Measurements from ENCODE around the gene SYT5. TPM values are rescaled to one million over a fixed set of nuclear protein-coding genes. Genes with fewer than 3 reads are reported as not detected.
"Not testable (repeated sequence)": the region's sequence is repeated elsewhere in the genome, so short reads cannot be mapped to it uniquely, and the experiment has no call there.

The SYT5 gene
- total RNA-seq, 1 donor from 2014 or later = not detected

DNA sequence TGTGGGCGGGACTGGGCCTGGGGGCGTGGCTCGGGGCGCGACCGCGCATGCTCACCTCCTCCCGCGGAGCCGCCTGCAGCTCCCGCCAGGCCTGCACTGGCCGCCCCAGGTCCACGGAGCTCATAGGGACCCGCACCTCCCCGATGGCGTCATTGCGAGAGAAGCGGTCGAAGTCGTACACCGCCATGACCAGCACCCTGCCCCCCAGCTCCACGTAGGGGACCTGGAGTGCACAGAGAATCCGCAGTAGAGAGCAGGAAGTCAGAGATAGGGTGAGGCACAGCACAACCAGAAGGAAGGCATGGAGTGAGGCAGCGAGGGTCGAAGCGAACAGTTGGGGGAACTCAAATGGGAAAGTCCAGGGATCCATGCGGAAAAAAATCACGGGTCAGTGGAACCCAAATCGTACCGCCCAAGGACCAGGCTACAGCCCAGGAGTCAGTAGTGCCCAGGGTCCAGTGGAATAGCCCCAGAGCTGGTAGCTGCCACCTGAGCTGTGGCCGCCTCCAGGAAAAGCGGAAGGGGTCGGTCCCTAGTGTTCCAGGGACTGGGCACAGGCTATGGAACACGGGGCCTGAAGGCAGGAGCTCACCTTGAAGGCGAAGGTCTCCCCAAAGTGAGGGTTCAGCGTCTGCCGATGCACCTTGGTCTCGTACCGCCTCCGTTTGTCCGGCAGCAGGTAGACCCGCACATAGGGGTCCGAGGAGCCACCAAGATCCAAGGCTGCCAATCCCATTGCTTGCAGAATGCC lies 4.8 kb downstream of the SYT5 start:
- Histone ChIP-seq H3K4me1 (peaks cover 3 to 6% of the 10 kb centered on the region in 2 donors), H3K36me3 (no peaks in the 10 kb centered on the region), H3K27me3 (peaks cover 38% of the 10 kb centered on the region), H3K27ac (no peak overlapping the region), H3K4me3 (no peak overlapping the region), H3K9me3 (no peaks in the 10 kb centered on the region)
- intact Hi-C loops (cut with DNase I) = no loop called here
- DNase-seq (ENCODE audit: low spot score in 2 of 2) = no peak
- TF ChIP-seq, protein P1, sequence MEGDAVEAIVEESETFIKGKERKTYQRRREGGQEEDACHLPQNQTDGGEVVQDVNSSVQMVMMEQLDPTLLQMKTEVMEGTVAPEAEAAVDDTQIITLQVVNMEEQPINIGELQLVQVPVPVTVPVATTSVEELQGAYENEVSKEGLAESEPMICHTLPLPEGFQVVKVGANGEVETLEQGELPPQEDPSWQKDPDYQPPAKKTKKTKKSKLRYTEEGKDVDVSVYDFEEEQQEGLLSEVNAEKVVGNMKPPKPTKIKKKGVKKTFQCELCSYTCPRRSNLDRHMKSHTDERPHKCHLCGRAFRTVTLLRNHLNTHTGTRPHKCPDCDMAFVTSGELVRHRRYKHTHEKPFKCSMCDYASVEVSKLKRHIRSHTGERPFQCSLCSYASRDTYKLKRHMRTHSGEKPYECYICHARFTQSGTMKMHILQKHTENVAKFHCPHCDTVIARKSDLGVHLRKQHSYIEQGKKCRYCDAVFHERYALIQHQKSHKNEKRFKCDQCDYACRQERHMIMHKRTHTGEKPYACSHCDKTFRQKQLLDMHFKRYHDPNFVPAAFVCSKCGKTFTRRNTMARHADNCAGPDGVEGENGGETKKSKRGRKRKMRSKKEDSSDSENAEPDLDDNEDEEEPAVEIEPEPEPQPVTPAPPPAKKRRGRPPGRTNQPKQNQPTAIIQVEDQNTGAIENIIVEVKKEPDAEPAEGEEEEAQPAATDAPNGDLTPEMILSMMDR (IDR thresholded peaks at IDR 0.05) = no peak

DNA sequence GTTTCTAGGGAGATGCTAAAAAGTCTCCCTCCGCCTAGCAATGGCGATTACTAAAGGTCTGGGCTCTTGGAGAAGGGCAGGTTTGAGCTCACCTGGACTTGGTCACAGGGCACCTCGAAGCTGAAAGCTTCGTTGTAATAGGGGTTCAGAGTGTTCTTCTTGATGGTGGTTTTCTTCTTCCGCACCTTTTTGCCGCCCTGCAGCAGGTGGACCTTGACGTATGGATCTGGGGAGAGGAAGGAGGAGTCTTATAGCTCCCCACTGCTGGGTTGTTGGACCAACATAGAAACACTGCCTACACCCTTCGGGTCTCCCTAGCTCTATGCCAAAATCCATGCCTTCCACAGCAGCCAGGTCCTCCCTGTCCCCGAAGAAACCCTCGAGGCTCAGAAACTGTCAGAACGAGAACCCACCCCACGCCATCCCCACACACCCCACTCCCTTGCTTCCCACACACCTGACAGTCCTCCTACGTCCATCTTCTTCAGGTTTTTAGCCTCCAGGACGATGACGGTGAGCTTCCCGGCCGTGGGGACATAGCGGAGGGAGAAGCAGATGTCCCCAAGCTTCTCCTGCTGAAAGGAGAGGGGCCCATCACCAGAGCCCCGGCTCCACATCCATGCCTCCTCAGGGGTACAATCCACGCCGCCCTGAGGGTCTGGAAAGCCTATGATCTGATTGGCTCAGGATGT lies 5.5 kb downstream of the SYT5 start:
- intact Hi-C loops (cut with DNase I) = no loop called here
- Histone ChIP-seq H3K27me3 (peaks cover 38% of the 10 kb centered on the region), H3K4me1 (peaks cover 3 to 6% of the 10 kb centered on the region in 2 donors), H3K36me3 (no peaks in the 10 kb centered on the region), H3K4me3 (no peak overlapping the region), H3K27ac (no peak overlapping the region), H3K9me3 (no peaks in the 10 kb centered on the region)
- no peak for DNase-seq (ENCODE audit: low spot score in 2 of 2)
- TF ChIP-seq, protein P1 (IDR thresholded peaks at IDR 0.05) = no peak

DNA sequence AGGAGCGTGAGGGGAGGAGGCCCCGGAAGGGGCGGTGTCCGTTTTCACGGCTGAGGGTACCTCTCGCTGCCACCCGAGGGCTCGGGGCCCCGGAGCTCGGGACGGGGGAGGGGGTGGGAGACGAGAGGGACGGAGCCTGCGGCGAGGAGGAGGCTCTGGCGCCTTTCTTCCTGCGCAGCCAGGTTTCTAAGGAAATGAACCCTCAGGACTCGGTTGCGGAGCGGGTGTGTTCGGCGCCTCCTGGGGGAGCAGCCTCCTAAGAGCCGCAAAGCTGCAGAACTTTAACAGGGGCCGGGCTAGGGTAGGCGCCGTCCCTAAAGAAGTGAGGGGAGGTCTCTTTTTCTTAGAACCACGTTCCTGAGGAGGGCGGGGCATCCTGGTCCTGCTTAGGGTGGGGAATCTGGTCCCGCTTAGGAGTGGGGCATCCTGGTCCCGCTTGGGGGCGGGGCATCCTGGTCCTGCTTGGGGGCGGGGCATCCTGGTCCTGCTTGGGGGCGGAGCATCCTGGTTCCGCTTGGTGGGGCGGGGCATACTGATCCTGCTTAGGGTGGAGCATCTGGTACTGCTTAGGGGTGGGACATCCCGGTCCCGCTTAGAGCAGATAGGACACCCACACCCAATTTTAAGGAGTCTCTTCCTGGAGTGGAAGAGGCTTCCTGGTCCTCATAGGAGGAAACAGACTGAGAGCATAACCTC lies 6.2 kb downstream of the SYT5 start:
- Histone ChIP-seq H3K9me3 (no peaks in the 10 kb centered on the region), H3K36me3 (no peaks in the 10 kb centered on the region), H3K4me3 (peak overlapping the region; percentile 48 to 54), H3K4me1 (peaks cover 0 to 6% of the 10 kb centered on the region in 2 donors), H3K27me3 (peaks cover 34% of the 10 kb centered on the region), H3K27ac (no peak overlapping the region)
- intact Hi-C loops (cut with DNase I) = no loop called here
- TF ChIP-seq, protein P1 (IDR thresholded peaks at IDR 0.05) = no peak
- no peak for DNase-seq (ENCODE audit: low spot score in 2 of 2)

DNA sequence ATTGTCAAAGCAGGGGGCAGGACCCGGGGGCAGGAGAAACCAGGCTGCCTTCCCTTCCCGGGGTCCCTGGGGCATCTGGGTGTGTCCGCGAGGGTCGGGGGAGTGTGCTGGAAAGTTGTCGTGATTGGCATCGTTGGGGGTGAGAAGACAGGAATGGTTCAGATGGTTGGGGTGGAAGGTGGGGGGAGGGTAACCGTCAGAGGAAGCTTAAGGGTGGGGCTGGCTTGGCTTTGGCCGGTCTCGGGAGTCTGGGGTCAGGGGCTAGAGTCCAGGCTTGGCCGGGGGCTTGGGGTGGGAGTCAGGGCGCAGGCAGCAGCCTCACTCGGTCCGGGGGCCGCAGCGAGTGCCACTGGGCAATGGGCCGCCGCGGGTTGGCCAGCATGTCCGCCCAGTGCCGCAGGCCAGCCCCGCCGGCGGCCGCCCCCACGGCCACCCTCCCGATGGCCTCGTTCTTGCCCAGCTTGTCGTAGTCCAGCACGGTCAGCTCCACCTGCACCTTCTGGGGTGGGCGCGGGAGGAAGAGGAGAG lies 6.8 kb downstream of the SYT5 start:
- TF ChIP-seq, protein P1 (IDR thresholded peaks at IDR 0.05) = no peak
- DNase-seq (ENCODE audit: low spot score in 2 of 2) = no peak
- H3K27me3 ChIP-seq = peaks cover 39% of the 10 kb centered on the region

DNA sequence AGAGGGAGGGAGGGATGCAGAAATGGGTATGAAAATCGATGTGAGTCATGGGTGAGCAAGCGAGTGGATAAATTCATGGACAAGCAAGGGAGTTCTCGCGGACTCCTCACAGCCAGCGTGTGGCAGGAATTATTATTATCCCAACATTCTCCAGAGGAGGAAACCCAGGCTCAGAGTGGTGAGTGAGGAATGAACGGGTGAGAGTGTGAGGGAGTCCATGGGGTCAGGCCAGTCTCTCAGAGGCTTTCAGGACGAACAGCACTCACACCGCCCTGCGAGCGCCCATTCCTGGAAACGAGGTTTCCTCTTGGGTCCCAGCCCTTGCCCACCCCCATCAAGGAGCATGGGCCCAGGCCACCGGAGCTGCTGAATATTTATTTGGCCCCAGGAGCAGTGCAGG lies 7.3 kb downstream of the SYT5 start:
- no peak overlapping the region for H3K4me3 ChIP-seq
- H3K9me3 ChIP-seq = no peaks in the 10 kb centered on the region
- H3K36me3 ChIP-seq = no peaks in the 10 kb centered on the region
- intact Hi-C loops (cut with DNase I) = no loop called here
- DNase-seq (ENCODE audit: low spot score in 2 of 2) = no peak
- no peak overlapping the region for H3K27ac ChIP-seq
- TF ChIP-seq, protein P1 (IDR thresholded peaks at IDR 0.05) = no peak
- H3K27me3 ChIP-seq = peaks cover 36% of the 10 kb centered on the region
- H3K4me1 ChIP-seq = peaks cover 0 to 6% of the 10 kb centered on the region in 2 donors

More for the DNA sequence above, 6.8 kb downstream of the SYT5 start:
- H3K4me1 ChIP-seq = peaks cover 0 to 6% of the 10 kb centered on the region in 2 donors
- no peak overlapping the region for H3K27ac ChIP-seq
- no peaks in the 10 kb centered on the region for H3K9me3 ChIP-seq
- intact Hi-C loops (cut with DNase I) = no loop called here
- H3K36me3 ChIP-seq = no peaks in the 10 kb centered on the region
- peak overlapping the region; percentile 48 to 54 for H3K4me3 ChIP-seq

DNA sequence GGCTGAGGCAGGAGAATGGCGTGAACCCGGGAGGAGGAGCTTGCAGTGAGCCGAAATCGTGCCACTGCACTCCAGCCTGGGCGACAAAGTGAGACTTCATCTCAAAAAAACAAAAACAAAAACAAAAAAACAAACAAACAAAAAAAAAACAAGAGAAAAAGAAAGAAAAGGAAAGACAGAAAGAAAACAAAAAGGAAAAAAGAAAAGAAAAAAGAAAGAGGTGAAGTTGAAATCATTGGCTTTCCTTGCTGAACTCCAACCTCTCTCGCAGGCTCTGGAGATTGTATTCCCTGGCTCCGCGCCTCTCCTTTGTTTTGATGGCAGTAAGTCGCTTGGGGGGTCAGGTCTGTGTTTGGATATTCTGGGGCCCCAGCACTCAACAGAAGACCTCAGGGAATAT lies 7.8 kb downstream of the SYT5 start:
- H3K36me3 ChIP-seq; DNase-seq (ENCODE audit: low spot score in 2 of 2); H3K4me3 ChIP-seq; H3K9me3 ChIP-seq; H3K27ac ChIP-seq; intact Hi-C loops (cut with DNase I); H3K4me1 ChIP-seq: not testable (repeated sequence)
- H3K27me3 ChIP-seq = peaks cover 41% of the 10 kb centered on the region
